GM08714 (cell line): ENCODE results near the gene DNMBP.
"Not testable (repeated sequence)": the region's sequence is repeated elsewhere in the genome, so short reads cannot be mapped to it uniquely, and the experiment has no call there.

Experiments
- H3K4me3 ChIP-seq: fragments of 200-500 bp; sonication (Bioruptor generic); 2 replicates; pipeline ENCODE4 v1.5.1; 2014; ENCODE audit warnings: mild to moderate bottlenecking, low read length, inconsistent platforms
- ZNF274 ChIP-seq: IDR thresholded peaks from 2 replicates; pipeline ENCODE4 v1.6.1; 2012; ENCODE audit warnings: mild to moderate bottlenecking, low read depth, low read length

Gene DNMBP

DNA sequence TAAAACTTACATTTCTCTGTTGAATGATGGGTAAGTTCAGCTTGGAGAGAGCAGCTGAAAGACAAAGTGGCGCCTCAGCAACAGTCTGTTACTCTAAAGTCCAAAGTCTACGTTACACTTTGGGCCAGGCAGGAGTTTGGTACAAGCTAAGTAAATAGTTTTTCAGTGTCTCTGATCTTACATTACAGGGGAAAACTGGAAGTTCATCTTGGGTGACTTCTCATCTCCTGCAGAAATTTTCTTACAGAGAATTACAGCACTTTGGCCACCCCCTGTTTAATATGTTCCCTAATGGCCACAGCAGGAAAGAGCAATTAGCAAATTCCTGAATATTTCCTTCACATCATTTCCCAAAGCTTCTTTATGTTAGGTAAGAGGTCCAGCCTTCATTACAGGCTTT is 160.2 kb downstream of the DNMBP start:
- no peak overlapping the region for H3K4me3 ChIP-seq
- no peak for TF ChIP-seq ZNF274

- no peak overlapping the region for H3K4me3 ChIP-seq
- no peak for TF ChIP-seq ZNF274
These were observed 160.7 kb downstream of the DNMBP start for GRCh38 chr10:99849057-99849456.

DNA sequence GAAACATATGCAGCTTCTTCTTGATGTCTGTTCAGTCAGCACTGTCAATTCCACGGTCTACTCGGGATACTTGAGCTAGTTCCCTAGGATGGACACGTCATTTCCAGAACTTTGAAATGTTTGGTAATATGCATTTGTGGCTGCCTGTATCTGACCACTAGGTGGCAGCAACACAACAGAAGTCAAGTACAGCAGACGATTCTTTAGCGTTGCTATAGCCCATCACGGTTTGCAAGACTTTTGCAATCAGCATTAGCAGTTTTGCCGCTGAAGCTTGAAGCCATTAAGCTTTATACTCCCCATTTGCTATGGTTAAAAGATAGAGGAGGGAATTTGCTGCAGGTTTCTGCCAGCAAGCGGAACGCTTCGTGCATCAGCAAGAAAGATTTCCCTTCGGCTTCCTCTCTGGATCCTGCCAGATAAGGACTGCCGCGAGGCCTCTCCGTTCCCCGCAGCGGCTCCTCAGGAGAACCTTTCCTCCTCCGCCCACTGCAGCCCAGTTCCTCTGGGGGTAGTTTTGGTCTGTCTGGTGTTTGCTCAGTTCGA is 163.8 kb downstream of the DNMBP start:
- no peak overlapping the region; the same call in 1 of the 2 replicates for H3K4me3 ChIP-seq
- no peak for TF ChIP-seq ZNF274

DNA sequence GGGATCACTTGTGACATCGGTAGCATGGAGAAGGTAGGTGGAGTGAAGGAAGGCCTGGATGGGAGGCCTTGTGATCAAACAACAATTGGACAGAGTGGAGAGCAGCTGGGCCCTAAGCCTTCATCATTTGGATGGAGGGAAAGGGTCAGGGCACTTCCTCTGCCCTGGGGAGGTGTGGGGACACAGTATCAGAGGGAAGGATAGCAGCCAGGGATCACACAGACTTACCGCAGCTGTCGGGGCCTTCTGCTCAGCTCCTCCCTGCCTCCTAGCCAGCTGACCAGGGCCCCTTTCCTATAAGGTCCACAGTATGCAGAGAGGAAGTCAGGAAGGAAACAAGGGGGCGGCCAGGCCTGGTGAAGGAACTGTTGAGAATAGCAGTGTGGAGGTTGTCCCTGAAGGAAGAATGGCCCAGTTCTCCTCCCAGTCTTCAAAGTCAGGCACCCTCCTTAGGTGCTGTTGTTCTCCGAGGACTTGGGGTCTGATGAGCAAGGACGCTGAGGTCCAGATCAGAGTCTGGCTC is 165.3 kb downstream of the DNMBP start:
- no peak overlapping the region for H3K4me3 ChIP-seq
- no peak for TF ChIP-seq ZNF274

DNA sequence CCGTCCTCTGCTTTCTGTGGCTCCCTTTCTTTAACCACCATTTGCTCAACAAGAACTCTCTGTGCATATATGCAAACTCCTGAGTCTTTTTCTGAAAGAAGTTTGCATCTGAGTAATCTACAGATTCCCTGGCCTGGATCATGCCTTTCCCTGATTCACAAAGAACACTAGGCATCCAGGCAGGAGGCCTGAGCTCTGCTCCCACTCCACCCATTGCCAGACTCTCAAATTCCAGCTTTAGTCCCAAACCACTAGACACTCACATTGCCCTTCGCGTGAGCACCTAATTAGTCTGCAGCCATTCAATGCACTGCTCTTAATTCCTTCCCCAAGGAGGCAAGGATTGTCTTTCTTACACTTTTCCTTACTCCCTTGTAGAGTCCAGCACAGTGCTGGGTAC is 166.4 kb downstream of the DNMBP start:
- no peak for TF ChIP-seq ZNF274
- H3K4me3 ChIP-seq, result no peak overlapping the region

- TF ChIP-seq ZNF274, result no peak
- no peak overlapping the region for H3K4me3 ChIP-seq
These were observed 168.0 kb downstream of the DNMBP start for GRCh38 chr10:99841746-99842145.

DNA sequence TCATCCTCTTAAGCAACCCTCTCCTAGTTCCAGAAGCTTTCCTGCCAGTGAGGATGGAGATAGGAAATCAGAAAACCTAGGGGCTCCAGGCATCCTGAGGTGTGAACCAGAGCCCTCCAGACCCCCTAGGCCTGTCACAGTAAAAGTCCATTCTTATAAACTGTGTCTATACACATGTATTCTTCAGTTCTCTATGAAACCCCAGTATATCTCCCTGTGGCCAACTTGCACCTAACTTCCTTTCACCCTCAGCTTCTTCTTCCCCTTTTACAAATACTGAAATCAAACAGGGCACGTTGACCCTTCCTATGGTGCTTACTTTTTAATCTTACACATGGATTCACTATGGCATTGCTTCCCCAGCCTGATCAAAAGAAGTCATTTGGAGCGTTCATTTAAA is 168.9 kb downstream of the DNMBP start:
- H3K4me3 ChIP-seq, result not testable (repeated sequence)

DNA sequence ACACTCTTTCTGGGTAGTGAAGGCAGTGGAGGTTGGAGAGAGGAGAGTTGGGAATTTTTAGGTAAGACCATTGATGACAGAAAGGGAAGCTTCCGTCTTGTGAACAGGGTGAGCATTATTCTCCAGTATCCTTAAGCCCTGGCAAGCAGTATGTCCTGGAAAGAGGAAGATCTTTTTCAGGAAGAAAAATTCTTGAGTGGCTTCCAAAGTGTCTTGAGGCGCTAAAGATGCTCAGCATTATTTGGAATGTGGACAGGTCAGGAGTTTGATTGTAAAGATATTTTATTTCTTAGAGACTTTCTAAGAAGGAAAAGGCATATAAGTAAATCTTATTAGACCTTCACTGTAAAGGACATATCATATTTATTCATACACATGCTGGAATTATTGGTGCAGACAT is 173.0 kb downstream of the DNMBP start:
- no peak for TF ChIP-seq ZNF274
- H3K4me3 ChIP-seq, result no peak overlapping the region

DNA sequence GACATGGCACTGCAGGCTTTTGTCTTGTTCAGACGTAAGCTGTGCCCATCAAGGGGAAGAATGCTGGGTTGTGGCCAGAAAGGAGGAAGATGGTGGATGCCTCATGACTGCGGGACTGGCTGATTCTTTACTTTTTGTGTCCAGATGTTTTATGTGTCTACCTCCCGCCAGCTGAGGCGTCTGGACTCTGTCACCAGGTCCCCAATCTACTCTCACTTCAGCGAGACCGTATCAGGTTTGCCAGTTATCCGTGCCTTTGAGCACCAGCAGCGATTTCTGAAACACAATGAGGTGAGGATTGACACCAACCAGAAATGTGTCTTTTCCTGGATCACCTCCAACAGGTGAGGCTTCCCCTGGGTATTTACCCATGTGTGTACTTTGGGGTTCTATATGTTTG is 173.8 kb downstream of the DNMBP start:
- H3K4me3 ChIP-seq, result no peak overlapping the region
- no peak for TF ChIP-seq ZNF274

DNA sequence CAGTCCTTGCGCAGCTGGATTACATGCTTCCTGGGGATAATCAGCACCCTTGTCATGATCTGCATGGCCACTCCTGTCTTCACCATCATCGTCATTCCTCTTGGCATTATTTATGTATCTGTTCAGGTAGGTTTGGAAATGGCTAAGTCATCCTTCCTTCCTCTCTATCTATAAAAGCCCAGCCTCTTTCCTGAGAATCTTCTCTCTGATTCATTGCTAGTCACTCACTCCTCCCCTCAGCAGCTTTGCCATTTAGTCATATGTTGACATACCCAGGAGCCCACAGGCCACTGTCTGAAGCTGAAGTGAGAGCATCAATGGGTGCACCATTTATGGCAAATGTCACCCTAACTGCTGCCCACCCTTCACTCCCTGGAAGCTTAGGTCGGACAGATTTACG is 175.3 kb downstream of the DNMBP start:
- H3K4me3 ChIP-seq, result no peak overlapping the region
- no peak for TF ChIP-seq ZNF274

DNA sequence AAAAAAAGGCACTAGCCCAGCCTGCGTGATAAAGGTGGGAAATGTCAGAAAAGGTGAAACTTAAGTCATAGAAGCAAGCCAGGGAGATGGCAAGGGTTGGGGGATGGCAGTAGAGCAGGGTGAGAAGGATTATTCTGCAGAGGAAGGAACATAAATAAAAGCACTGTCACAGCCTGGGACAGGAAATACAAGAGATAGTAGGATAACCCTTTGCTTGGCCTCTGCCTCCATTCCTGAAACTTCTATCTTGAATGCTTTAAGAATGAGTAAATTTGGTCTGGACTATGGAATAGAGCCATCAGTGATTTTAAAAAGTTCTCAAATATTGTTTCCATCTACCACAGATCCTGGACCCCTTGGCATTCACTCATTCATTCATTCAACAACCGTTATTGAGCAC is 177.3 kb downstream of the DNMBP start:
- TF ChIP-seq ZNF274, result no peak
- H3K4me3 ChIP-seq, result no peak overlapping the region

DNA sequence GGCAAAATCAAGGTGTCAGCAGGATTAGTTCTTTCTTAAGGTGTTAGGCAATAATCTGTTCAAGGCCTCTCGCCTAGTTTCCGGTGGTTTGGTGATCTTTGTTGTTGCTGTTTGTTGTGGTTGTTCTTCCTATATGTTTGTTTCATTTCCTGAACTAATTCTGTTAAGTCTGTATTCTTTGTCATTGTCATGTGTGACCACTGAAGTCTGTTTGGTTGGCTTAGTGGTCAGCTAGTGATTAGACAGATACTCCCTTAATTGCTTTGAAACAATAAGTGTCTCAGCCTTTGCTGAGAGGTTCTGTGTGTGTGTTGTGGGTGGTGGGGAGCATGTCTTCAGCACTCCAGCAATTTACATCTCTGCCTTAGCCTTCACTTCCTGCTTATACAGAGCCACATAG is 181.3 kb downstream of the DNMBP start:
- no peak for TF ChIP-seq ZNF274
- no peak overlapping the region for H3K4me3 ChIP-seq

DNA sequence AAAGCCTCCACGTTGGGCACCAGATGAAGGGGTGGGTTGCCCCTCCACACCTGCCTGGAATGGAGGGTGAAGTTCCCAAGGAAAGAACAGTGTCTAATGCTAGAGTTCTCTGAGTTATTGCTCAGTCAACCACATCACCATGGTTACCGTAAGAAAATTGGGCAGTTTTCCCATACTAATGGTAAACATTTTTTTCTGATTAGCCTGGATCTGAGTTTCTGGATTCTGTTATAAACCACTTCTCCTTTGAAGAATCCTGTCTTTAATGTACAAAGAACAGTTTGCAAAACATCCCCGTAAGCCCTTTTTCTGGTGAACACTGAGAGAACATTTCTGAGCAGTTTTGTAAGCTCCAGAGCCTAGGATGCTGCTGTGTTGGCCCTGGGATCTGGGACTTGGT is 181.8 kb downstream of the DNMBP start:
- no peak overlapping the region for H3K4me3 ChIP-seq
- TF ChIP-seq ZNF274, result no peak
